ENCODE data around the gene CTNNA1. TPM values are rescaled to one million over a fixed set of nuclear protein-coding genes. Genes with fewer than 3 reads are reported as not detected.

CTNNA1 gene
- total RNA-seq, 2 experiments from 2014 or later = 58.1 to 69.7 TPM

- Mint-ChIP-seq H3K4me1 (peaks cover 15% of the 10 kb centered on the region), H3K4me3 (no peak overlapping the region), H3K27me3 (peaks cover 51% of the 10 kb centered on the region), H3K36me3 (no peaks in the 10 kb centered on the region), H3K27ac (no peak overlapping the region), H3K9me3 (peaks cover 2% of the 10 kb centered on the region)
- DNase-seq = no peak
These were observed 116.7 kb downstream of the CTNNA1 start for GRCh38 chr5:138869763-138870500.

GRCh38 chr5:138870611-138871010 lies 117.4 kb downstream of the CTNNA1 start:
- no peak overlapping the region for H3K4me3 Mint-ChIP-seq
- DNase-seq = no peak
- no peak overlapping the region for H3K27ac Mint-ChIP-seq
- H3K9me3 Mint-ChIP-seq = peaks cover 2% of the 10 kb centered on the region
- H3K36me3 Mint-ChIP-seq = no peaks in the 10 kb centered on the region
- H3K27me3 Mint-ChIP-seq = peaks cover 51% of the 10 kb centered on the region
- peaks cover 15% of the 10 kb centered on the region for H3K4me1 Mint-ChIP-seq

- Mint-ChIP-seq H3K36me3 (no peaks in the 10 kb centered on the region), H3K4me1 (peaks cover 15% of the 10 kb centered on the region), H3K4me3 (no peak overlapping the region), H3K27ac (no peak overlapping the region), H3K27me3 (peaks cover 50% of the 10 kb centered on the region), H3K9me3 (no peaks in the 10 kb centered on the region)
- DNase-seq = no peak
These were observed 119.7 kb downstream of the CTNNA1 start for GRCh38 chr5:138872841-138873465.

GRCh38 chr5:138873466-138874221 lies 120.4 kb downstream of the CTNNA1 start:
- no peak overlapping the region for H3K4me3 Mint-ChIP-seq
- peaks cover 15% of the 10 kb centered on the region for H3K4me1 Mint-ChIP-seq
- no peak overlapping the region for H3K27ac Mint-ChIP-seq
- peaks cover 50% of the 10 kb centered on the region for H3K27me3 Mint-ChIP-seq
- no peak for DNase-seq
- H3K9me3 Mint-ChIP-seq = no peaks in the 10 kb centered on the region
- H3K36me3 Mint-ChIP-seq = no peaks in the 10 kb centered on the region

DNA sequence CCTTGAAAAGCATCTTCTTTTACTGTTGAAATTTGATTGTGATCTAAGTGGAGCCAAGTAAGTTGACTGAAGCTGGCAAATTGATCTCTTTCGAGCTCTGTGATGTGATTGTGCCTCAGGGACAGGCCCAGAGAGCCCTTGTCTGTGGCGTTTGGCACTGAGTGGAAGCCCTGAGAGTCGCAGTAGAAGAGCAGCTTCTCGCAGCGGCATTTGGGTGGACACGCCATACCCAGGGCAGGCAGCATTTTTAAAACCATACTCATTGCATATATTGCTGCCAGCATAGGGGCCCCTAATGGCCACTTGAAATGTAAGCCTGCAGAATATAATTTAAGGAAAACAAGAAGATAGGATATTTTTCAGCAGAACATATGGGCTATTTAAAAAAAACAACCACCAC lies 121.0 kb downstream of the CTNNA1 start:
- H3K9me3 Mint-ChIP-seq = no peaks in the 10 kb centered on the region
- H3K4me3 Mint-ChIP-seq = no peak overlapping the region
- no peak overlapping the region for H3K27ac Mint-ChIP-seq
- no peak for DNase-seq
- peaks cover 50% of the 10 kb centered on the region for H3K27me3 Mint-ChIP-seq
- H3K4me1 Mint-ChIP-seq = peaks cover 15% of the 10 kb centered on the region
- H3K36me3 Mint-ChIP-seq = no peaks in the 10 kb centered on the region

GRCh38 chr5:138874771-138875551 lies 121.7 kb downstream of the CTNNA1 start, which contains the start of gene LRRTM2:
Gene LRRTM2, minus strand, starts transcription at chr5:138875335. Its CDS starts 424 bp downstream, at chr5:138874911.
- H3K9me3 Mint-ChIP-seq = no peaks in the 10 kb centered on the region
- H3K4me3 Mint-ChIP-seq = no peak within 1 kb of the TSS
- DNase-seq = no peak
- peaks cover 49% of the 10 kb centered on the region for H3K27me3 Mint-ChIP-seq
- H3K27ac Mint-ChIP-seq = no peak within 1 kb of the TSS
- no peaks in the 10 kb centered on the region for H3K36me3 Mint-ChIP-seq
- H3K4me1 Mint-ChIP-seq = peaks cover 10% of the 10 kb centered on the region

GRCh38 chr5:138875552-138875875 lies 122.3 kb downstream of the CTNNA1 start:
- H3K27me3 Mint-ChIP-seq = peaks cover 51% of the 10 kb centered on the region
- no peaks in the 10 kb centered on the region for H3K9me3 Mint-ChIP-seq
- no peak for DNase-seq
- H3K4me1 Mint-ChIP-seq = peaks cover 8% of the 10 kb centered on the region
- H3K36me3 Mint-ChIP-seq = no peaks in the 10 kb centered on the region
- no peak overlapping the region for H3K4me3 Mint-ChIP-seq
- H3K27ac Mint-ChIP-seq = no peak overlapping the region

GRCh38 chr5:138875946-138876345 lies 122.7 kb downstream of the CTNNA1 start:
- Mint-ChIP-seq H3K4me1 (peaks cover 6% of the 10 kb centered on the region), H3K36me3 (no peaks in the 10 kb centered on the region), H3K27me3 (peaks cover 51% of the 10 kb centered on the region), H3K27ac (no peak overlapping the region), H3K4me3 (no peak overlapping the region), H3K9me3 (no peaks in the 10 kb centered on the region)
- DNase-seq = no peak

DNA sequence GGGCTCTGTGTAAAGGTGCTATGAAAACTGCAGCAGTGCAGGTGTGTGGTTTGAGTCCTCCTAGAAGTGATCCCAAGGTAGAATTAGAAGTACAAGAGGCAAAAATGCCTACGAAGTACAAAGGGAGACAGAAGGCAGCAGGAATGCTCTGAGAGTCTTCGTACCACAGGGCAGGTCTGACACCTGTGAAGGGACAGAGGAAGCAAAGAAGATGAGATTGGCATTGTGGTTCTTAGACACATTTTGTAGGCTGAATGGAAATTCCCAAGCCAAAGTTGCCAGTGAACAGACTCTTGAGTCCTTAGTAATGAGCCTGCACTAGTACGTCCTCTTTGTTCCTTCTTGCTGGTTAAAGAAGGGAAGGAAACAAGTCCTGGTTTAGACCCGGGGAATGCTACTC lies 123.6 kb downstream of the CTNNA1 start:
- H3K4me1 Mint-ChIP-seq = peaks cover under 1% of the 10 kb centered on the region
- no peaks in the 10 kb centered on the region for H3K36me3 Mint-ChIP-seq
- H3K4me3 Mint-ChIP-seq = no peak overlapping the region
- no peak for DNase-seq
- no peak overlapping the region for H3K27ac Mint-ChIP-seq
- H3K9me3 Mint-ChIP-seq = no peaks in the 10 kb centered on the region
- H3K27me3 Mint-ChIP-seq = peaks cover 43% of the 10 kb centered on the region

- Mint-ChIP-seq H3K36me3 (peaks cover 2% of the 10 kb centered on the region), H3K4me1 (no peaks in the 10 kb centered on the region), H3K27me3 (peaks cover 37% of the 10 kb centered on the region), H3K4me3 (no peak overlapping the region), H3K9me3 (no peaks in the 10 kb centered on the region), H3K27ac (no peak overlapping the region)
- DNase-seq = no peak
These were observed 125.4 kb downstream of the CTNNA1 start for GRCh38 chr5:138878437-138879235.

DNA sequence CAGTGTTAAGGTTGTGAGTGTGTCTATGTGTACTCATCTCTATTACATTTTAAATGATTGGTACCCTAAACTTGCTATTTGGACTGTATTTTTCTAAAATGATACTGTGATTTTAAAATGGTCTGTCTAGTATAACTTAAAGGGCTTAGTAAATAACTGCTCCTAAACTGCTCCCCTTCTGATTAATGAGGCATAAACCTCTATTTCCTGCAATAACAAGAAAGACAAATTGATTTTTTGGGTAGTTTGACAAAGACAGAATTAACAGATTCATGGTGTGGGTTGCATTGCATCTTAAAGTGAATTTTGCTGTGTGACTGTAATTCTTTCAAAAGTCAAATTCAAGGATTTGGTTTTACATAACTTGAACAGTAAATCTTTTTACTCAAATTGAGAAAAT lies 130.0 kb downstream of the CTNNA1 start:
- Mint-ChIP-seq H3K4me1 (no peaks in the 10 kb centered on the region), H3K4me3 (no peak overlapping the region), H3K36me3 (peaks cover 3% of the 10 kb centered on the region), H3K27ac (no peak overlapping the region), H3K9me3 (no peaks in the 10 kb centered on the region), H3K27me3 (peaks cover 26% of the 10 kb centered on the region)
- no peak for DNase-seq

GRCh38 chr5:138884094-138884493 lies 130.9 kb downstream of the CTNNA1 start:
- H3K36me3 Mint-ChIP-seq = peaks cover 6% of the 10 kb centered on the region
- H3K9me3 Mint-ChIP-seq = no peaks in the 10 kb centered on the region
- no peak overlapping the region for H3K27ac Mint-ChIP-seq
- no peak for DNase-seq
- no peaks in the 10 kb centered on the region for H3K4me1 Mint-ChIP-seq
- no peak overlapping the region for H3K4me3 Mint-ChIP-seq
- H3K27me3 Mint-ChIP-seq = peaks cover 26% of the 10 kb centered on the region

DNA sequence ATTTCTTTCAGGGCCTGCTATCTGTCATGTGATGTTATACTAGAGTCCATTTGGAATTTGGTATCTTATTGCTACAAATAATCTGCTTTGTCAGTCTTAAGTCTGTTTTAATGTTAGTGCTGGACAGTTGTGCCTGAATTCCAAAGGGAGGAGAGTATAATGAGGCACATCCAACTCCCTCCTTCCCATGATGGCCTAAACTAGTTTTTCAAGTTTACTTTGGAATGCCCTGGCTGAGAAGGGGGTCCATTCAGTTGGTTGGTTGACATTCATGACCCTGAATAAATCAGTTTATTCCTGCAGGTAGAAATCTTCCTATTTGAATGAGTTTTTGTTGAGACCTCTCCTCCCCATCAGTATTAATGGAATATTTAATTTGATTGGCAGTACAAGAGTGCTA lies 131.3 kb downstream of the CTNNA1 start:
- H3K4me1 Mint-ChIP-seq = no peaks in the 10 kb centered on the region
- no peak for DNase-seq
- peaks cover 23% of the 10 kb centered on the region for H3K27me3 Mint-ChIP-seq
- no peak overlapping the region for H3K27ac Mint-ChIP-seq
- H3K9me3 Mint-ChIP-seq = peaks cover under 1% of the 10 kb centered on the region
- H3K4me3 Mint-ChIP-seq = no peak overlapping the region
- H3K36me3 Mint-ChIP-seq = peaks cover 6% of the 10 kb centered on the region

DNA sequence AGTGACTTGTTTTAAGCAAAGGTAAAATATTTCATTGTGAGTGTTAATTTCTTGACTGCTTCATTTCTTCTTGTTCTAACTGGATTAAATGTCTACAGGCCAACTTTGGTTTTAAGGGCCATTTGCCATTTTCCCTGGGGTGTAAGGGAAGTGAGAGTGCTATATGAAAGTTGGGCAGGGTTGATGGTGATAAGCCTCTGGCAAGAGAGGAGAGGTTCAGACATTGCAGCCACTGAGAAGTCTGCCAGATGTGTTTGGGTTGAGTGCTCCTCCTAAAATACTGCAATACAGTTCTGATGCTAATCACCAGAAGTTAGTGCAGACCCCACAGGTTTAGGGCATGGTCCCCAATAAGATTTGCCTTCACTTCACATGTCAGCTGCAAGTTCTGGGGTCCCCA lies 136.8 kb downstream of the CTNNA1 start:
- Mint-ChIP-seq H3K9me3 (peaks cover 12% of the 10 kb centered on the region), H3K27ac (no peak overlapping the region)

More for the DNA sequence above, 136.8 kb downstream of the CTNNA1 start:
- H3K27me3 Mint-ChIP-seq = peaks cover 8% of the 10 kb centered on the region
- no peak overlapping the region for H3K4me3 Mint-ChIP-seq
- no peaks in the 10 kb centered on the region for H3K4me1 Mint-ChIP-seq
- DNase-seq = no peak
- peaks cover 23% of the 10 kb centered on the region for H3K36me3 Mint-ChIP-seq

All from activated naive CD8-positive, alpha-beta T cell treated with anti-CD3 and anti-CD28 coated beads for 36 hours (primary cell).